HG03045 (cell line): ENCODE data around the gene PTPRG.
"Not testable (repeated sequence)": the region's sequence is repeated elsewhere in the genome, so short reads cannot be mapped to it uniquely, and the experiment has no call there.

Experiments
- ATAC-seq: cut with Tn5 transposase; IDR thresholded peaks from one replicate; pipeline ENCODE4 v1.9.1; 2021; ENCODE audit warnings: mild to moderate bottlenecking, moderate library complexity; ENCODE audit not compliant: unreplicated experiment

The PTPRG gene

GRCh38 chr3:61816304-61816703 is 254.9 kb downstream of the PTPRG start:
- ATAC-seq = not testable (repeated sequence)

GRCh38 chr3:61819861-61820260 is 258.5 kb downstream of the PTPRG start:
- ATAC-seq = no peak

- no peak for ATAC-seq
These were observed 259.1 kb downstream of the PTPRG start for GRCh38 chr3:61820306-61820992.

- no peak for ATAC-seq
These were observed 260.5 kb downstream of the PTPRG start for GRCh38 chr3:61821823-61822251.

- ATAC-seq = no peak
These were observed 261.2 kb downstream of the PTPRG start for GRCh38 chr3:61822588-61822987.

- no peak for ATAC-seq
These were observed 263.3 kb downstream of the PTPRG start for GRCh38 chr3:61824553-61825135.

- ATAC-seq = no peak
These were observed 264.8 kb downstream of the PTPRG start for GRCh38 chr3:61826161-61826560.

GRCh38 chr3:61828184-61828874 is 267.0 kb downstream of the PTPRG start:
- no peak for ATAC-seq

- no peak for ATAC-seq
These were observed 267.7 kb downstream of the PTPRG start for GRCh38 chr3:61828880-61829721.

- ATAC-seq = no peak
These were observed 268.5 kb downstream of the PTPRG start for GRCh38 chr3:61829722-61830350.

GRCh38 chr3:61831973-61832372 is 270.6 kb downstream of the PTPRG start:
- no peak for ATAC-seq

- ATAC-seq = no peak
These were observed 271.2 kb downstream of the PTPRG start for GRCh38 chr3:61832375-61833229.

GRCh38 chr3:61839256-61839655 is 277.9 kb downstream of the PTPRG start:
- no peak for ATAC-seq

- ATAC-seq = no peak
These were observed 279.9 kb downstream of the PTPRG start for GRCh38 chr3:61841111-61841845.

GRCh38 chr3:61841988-61842387 is 280.6 kb downstream of the PTPRG start:
- no peak for ATAC-seq

- ATAC-seq = no peak
These were observed 283.0 kb downstream of the PTPRG start for GRCh38 chr3:61844346-61844745.

- no peak for ATAC-seq
These were observed 285.1 kb downstream of the PTPRG start for GRCh38 chr3:61846488-61846887.

GRCh38 chr3:61847784-61848462 is 286.6 kb downstream of the PTPRG start:
- no peak for ATAC-seq

GRCh38 chr3:61848885-61849284 is 287.5 kb downstream of the PTPRG start:
- ATAC-seq = no peak
